Left renal pelvis (tissue), 4 donors: ENCODE data around the gene C17orf75. TPM values are rescaled to one million over a fixed set of nuclear protein-coding genes. Genes with fewer than 3 reads are reported as not detected.
"Not testable (repeated sequence)": the region's sequence is repeated elsewhere in the genome, so short reads cannot be mapped to it uniquely, and the experiment has no call there.

Experiments
- DNase-seq, 4 donors: peaks; one replicate each; pipeline ENCODE4 v3.0.0-alpha.2; 2013; ENCODE audit warnings: low read depth in 4 of 4, low spot score in 3 of 4
- polyA plus RNA-seq, 4 donors: library from polyadenylated mRNA; unstranded; fragments of 120-200 nt; gene quantifications; one replicate each; pipeline ENCODE4 v1.2.1, GENCODE V29; 2013; ENCODE audit not compliant: insufficient read length in 4 of 4

The C17orf75 gene
- polyA plus RNA-seq, 4 donors: 32.3 to 46.0 (median 43.2) TPM

GRCh38 chr17:32348483-32348800, 6.5 kb upstream of the C17orf75 start:
- no peak for DNase-seq

GRCh38 chr17:32345951-32346600, 4.1 kb upstream of the C17orf75 start:
- DNase-seq: no peak

- no peak for DNase-seq
Measured at GRCh38 chr17:32342603-32343325, 791 bp upstream of the C17orf75 start.

GRCh38 chr17:32341141-32341856, 674 bp downstream of the C17orf75 start:
- DNase-seq: no peak

- DNase-seq: no peak
Measured at GRCh38 chr17:32335687-32336086, 6.3 kb downstream of the C17orf75 start.

GRCh38 chr17:32335046-32335445, 6.9 kb downstream of the C17orf75 start:
- DNase-seq: no peak

- no peak for DNase-seq
Measured at GRCh38 chr17:32333187-32333586, 8.8 kb downstream of the C17orf75 start.

- no peak for DNase-seq
Measured at GRCh38 chr17:32331243-32332040, 10.5 kb downstream of the C17orf75 start.

- no peak for DNase-seq
Measured at GRCh38 chr17:32330147-32330546, 11.8 kb downstream of the C17orf75 start.

- no peak for DNase-seq
Measured at GRCh38 chr17:32327911-32328310, 14.1 kb downstream of the C17orf75 start.

- no peak for DNase-seq
Measured at GRCh38 chr17:32323811-32324491, 18.0 kb downstream of the C17orf75 start.

- no peak for DNase-seq
Measured at GRCh38 chr17:32323046-32323445, 18.9 kb downstream of the C17orf75 start.

GRCh38 chr17:32320847-32321246, 21.1 kb downstream of the C17orf75 start:
- DNase-seq: no peak

GRCh38 chr17:32320080-32320479, 21.9 kb downstream of the C17orf75 start:
- DNase-seq: not testable (repeated sequence)

- DNase-seq: no peak
Measured at GRCh38 chr17:32319548-32319905, 22.4 kb downstream of the C17orf75 start.

GRCh38 chr17:32318071-32318470, 23.9 kb downstream of the C17orf75 start:
- DNase-seq: no peak

GRCh38 chr17:32317353-32317752, 24.6 kb downstream of the C17orf75 start:
- DNase-seq: no peak

GRCh38 chr17:32316653-32317052, 25.3 kb downstream of the C17orf75 start:
- DNase-seq: not testable (repeated sequence)

GRCh38 chr17:32315171-32315570, 26.8 kb downstream of the C17orf75 start:
- DNase-seq: no peak

- no peak for DNase-seq
Measured at GRCh38 chr17:32314636-32315035, 27.3 kb downstream of the C17orf75 start.
